Hindlimb muscle (tissue), 1 donor: ENCODE data around the gene C4BPB. TPM values are rescaled to one million over a fixed set of nuclear protein-coding genes. Genes with fewer than 3 reads are reported as not detected.
"Not testable (repeated sequence)": the region's sequence is repeated elsewhere in the genome, so short reads cannot be mapped to it uniquely, and the experiment has no call there.

ENCODE experiments used
- DNase-seq: peaks from one replicate; pipeline ENCODE4 v3.0.0-alpha.2; 2013
- polyA plus RNA-seq: library from polyadenylated mRNA; unstranded; fragments of 120-200 nt; gene quantifications from one replicate; pipeline ENCODE4 v1.2.1, GENCODE V29; 2013; ENCODE audit not compliant: insufficient read length

C4BPB gene, protein sequence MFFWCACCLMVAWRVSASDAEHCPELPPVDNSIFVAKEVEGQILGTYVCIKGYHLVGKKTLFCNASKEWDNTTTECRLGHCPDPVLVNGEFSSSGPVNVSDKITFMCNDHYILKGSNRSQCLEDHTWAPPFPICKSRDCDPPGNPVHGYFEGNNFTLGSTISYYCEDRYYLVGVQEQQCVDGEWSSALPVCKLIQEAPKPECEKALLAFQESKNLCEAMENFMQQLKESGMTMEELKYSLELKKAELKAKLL
- 0.10 TPM for polyA plus RNA-seq

DNA sequence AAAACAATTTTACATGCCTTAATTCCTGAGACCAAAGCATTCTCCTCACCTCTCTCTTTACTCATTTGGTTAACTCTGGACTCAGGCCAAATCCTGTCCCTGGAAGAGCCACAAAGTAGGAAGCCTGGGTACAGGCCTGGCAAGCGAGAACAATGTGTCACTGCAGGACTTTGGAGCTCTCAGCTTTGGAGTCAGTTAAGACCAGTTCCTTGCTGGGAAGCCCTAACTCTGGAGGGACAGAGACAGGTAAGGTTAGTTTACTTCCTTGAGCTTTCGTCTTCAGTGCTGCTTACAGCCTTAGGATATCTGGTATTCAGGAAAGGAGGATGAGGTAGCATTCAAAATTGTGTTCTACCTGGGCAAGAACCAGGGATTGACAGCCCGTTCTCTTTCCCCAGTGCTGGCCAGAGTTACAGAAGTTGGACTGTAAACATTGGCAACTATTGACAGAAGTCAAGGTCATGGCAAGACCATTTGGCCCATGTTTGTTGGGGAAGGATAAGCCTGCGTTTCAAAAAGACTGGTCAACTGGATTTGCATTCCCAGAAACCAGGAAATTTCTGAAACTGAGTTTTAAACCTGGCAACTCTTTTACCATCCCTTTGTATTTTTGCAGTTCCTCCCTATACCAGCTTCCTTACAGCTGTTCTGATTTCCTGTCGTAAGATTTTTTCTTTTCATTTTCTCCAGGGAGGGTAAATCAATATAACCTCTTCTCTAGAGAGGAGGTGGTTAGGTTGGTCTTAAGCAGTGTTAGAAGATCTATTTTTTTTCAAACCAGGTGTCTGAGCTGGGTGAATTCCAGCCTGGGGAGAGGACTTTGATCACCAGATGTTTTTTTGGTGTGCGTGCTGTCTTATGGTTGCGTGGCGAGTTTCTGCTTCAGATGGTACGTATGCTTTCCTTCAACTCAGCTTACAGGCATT is at the start of gene C4BPB:
C4BPB (plus strand) TSS at position 160 of the 926 bp plus-strand sequence; CDS start at position 832, 672 bp downstream.
- DNase-seq: no peak

DNA sequence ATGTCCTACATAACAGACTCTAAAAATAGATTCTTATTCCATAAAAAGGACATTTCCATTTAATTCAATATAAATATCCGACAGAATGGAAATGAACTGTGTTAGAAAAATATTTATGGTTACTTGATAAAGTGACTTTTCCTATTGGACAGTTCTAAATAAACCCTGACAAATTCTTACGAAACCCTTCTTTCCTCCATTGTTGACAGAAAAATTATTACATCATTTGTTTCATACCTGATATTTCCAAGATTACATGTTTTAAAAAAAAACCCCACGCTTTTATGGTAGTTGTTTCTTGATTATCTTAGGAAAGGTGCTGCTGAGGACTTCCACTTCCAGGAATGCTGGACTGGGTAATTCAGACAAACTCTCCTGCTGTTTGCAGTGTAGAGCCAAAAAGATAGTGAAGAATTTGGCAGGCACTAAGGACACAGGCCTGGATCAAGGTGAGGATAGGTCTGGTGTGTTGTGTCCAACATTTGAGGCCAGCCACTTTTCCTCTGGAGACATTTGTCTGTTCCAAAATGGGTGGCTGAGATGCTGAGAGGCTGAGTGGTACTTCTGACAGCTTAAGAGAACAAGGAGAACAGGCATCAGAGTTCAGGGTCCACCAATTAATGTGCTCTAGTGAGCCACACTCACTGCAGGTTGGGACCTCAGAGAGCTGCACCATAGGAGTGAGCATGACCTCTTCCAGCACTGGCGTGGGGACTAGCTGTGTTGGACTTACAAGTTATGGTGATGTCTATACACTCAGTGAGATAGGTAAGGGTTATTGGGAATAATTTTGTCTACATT is 49.1 kb upstream of the C4BPB start:
- DNase-seq: no peak

DNA sequence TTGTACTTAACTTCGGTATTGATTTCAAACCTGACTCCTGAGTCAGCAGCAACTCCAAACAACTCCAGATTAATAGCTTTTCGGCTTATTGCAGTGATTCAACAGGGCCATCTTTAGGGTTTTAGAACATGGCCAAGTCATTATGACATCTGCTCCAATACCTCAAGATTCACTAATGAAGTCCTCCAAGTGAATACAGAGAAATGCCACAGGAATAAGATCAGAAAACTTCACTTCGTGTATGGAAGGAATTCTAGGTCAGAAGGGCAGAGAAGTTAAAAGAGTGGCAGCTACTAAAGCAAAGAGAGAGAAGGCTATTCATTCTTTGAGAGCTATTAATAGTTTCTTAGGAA is 48.5 kb upstream of the C4BPB start:
- DNase-seq: no peak

DNA sequence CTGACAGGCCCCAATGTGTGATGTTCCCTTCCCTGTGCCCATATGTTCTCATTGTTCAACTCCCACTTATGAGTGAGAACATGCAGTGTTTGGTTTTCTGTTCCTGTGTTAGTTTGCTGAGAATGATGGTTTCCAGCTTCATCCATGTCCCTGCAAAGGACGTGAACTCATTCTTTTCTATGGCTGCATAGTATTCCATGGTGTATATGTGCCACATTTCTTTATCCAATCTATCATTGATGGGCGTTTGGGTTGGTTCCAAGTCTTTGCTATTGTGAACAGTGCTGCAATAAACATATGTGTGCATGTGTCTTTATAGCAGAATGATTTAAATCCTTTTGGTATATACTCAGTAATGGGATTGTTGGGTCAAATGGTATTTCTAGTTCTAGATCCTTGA is 47.3 kb upstream of the C4BPB start:
- DNase-seq: not testable (repeated sequence)

DNA sequence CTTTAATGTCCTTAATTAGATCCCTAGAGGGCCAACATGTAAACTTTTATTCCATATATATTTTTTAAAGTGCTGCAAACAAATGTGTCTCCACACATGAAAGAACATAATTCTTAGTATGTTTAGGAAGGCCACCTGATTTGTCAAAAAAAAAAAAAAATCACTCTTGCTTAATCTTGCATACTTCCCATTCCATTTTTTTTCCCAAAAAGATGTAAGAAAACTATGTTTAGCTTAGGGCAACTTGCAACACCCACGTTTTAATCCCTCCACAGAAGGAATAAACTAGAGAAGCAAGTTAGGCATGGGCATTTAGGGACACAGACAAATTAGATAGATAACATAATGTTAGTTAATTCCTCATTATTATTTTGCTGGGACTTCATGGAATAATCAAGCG is 43.2 kb upstream of the C4BPB start:
- DNase-seq: no peak

DNA sequence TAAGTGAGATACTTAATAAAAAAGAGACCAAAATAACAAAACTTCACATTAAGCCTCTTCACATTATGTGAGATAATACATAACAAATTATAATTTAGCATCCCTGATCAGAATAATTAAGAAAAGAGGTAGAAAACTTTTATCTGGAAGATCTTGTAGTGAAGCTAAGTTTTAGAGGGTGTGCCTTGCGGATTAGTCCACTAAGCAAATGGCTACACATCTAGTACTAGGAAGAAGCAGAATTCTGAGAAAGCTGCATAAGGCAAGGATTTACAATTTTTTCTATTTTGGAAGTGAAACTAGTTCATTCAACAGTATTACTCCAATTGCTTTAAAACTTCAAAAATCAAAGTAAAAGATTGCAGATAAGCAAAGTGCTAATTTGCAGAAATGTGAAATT is 41.2 kb upstream of the C4BPB start:
- no peak for DNase-seq

DNA sequence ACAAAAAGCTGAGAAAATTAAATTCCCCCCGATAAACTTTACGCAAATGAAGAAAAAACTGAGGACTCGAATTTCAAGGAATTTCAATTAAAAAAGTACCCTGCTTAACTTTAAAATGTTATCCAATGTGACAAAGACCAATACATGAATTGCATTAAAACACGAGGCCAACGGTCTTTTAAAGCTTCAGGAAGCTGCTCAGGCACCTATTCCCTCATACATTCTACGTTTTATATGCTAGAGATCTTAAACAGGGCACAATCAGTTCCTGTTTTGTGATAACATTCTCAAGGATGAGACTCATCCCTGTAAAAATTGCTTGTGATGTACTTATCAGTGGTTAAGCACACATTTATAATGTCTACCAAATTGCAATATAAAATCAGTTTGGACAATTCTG is 40.6 kb upstream of the C4BPB start:
- no peak for DNase-seq

DNA sequence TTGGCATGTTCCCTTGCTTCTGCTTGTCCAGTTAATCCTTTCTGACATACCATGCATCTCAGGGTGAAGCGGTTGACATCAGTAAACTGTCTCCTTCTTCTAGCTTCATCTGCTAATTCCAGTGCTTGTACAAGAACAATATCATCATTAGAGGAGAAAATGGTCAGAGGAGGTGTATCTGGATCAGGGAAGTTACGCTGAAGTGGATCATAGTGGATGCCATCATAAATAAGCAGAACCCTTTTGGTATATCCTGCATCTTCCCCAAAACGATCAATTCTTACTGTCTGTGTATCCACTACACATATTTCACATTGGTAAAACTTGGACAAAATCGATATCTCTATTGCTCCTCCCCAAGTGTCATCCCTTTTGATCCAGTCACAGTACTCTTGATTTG is 39.6 kb upstream of the C4BPB start:
- DNase-seq: no peak

DNA sequence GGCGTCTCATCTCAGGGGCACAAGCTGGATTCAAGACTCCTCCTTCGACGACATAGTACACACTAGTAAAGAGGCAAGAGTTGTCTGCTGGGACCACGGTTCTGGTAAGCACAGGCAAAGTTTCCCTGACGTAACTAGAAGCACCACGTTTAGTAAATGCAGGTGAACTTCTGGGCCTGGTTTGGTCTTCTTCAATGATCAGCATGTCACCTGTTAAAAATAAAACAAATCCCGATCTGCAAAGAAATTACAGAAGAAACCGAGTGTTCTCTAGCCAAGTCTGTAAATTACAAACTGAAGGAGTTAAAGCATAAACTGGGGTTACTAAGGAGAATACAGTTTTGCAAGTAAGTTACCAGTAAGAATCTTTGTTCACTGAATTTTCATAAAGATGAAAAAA is 39.1 kb upstream of the C4BPB start:
- no peak for DNase-seq

DNA sequence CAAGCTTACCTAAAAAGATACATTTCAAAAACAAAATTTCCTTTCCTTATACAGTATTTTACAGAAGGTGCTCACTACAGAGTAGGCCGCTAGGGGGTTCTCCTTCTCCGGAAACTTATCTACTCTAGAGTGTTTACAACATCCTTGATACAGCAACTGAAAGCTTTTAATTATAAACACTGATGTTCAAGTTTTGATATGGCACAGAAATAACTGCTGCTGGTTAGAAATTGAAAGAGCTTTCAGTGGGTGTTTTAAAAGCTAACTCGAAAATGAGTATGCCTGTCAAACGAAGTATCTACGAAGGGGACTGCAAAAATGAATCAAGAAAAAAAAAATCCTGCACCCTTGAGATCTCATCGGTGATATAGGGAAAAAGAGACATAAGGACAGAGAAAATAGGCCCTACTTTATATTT is 38.7 kb upstream of the C4BPB start:
- peak; percentile 34 for DNase-seq

DNA sequence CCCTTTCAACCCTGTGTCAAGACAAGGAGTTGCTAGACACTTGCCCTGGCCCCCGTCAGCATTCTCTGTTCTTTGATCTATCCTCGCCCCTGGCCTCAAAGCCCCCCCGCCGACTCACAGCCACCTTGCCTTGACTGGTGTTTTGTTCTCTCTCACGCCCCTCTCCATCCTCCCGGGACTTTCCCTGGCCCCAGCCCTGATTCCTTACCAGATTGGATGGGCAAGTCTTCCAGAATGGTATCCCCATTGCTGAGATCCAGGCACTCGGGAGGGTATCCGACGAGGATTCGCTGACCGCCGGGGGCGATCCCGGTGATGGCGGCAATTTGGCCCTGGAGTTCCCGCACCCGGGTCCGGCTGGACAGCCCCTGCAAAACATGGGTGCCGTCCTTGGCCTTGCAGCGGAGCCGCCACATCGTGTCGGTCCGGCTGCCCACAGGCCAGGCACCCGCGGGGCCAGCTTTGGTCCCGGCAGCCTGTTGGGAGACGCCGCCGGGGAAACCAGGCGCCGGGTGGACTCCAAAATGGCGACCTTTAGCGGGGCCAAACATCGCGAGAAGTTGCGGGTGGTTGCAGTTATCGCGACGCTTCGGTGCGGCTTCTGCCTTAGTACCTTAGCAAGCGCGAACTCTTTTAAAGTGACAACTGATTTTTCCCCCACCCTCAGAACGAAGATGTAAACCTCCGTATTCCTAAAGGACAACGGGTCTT is 38.0 kb upstream of the C4BPB start:
- peak; percentile 93 for DNase-seq

DNA sequence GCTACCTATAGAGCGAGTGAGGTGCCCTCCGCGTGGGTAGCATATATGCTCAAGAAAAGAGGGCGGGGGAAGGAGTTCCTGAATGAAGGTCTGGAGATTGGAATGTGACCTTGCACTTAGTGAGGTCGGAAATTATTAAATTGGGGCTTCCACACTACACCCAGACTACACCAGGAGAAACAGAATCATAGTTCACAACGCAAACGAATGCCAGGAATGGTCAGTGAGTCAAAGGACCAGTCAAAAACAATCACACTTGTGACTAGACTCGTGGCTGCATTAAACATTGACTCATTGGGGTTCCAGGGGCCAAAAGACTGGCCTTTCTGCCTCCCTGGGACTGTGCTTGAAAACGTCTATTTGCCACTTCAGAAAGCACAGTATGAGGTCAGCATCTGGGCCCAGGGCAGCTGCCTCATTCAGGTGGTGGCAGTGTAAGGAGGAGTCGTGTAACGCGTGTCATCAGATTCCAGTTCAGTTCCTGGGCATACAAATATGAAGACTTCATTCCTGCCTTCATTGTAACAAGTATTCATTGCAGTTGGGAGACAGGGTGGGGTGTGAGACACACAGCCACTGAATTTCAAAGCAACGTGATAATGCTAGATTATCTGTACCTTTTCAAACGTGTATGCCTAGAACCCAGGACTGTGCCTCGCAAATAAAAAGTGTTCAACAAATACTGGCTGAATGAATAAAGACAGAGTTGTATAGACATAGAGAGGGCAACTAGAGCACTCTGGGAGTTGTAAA is 37.3 kb upstream of the C4BPB start, which contains the start of gene YOD1:
YOD1 (minus strand) TSS at position 18 of the 753 bp plus-strand sequence. CDS start 178 bp downstream, outside the sequence.
- DNase-seq: no peak

DNA sequence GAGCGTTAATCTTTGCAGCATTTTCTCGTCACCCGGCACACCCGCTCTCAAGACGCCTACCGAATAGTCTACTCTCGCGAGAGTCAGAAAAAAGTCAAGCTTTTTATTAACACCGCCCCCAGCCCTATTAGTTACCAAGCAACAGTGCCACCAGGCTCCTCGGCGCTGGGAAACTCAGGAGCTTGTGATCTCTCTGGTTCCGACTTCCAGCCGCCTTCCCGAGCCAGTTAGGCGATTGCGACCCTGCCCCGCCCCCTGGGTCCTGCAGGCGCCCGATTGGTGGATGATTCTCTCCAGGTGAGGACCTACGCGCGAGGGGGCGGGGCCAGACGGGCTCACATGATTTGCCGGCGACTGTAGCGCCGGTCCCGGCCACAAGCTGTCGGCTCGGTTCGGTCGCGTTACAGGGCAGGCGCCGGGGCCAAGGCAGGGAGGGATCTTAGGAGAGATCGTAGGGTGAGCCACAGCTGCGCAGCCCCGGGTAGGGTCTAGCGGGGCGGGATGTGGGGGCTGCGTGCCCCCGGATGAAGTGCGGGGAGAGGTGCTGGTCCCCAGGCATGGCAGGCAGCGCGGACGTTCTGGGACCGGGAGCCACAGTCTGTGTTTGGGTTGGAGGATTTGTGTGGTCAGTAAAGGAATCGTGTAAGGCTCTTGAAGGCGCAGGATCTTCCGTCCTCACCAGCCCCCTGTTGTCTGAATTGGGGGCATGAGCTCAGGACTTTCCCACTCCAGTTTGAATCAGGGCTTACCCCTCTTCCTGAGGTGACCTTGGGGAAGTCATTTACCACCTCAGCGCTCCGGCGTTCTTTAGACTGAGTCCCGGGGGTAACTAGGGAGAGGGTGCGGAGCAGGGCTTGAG is 35.5 kb upstream of the C4BPB start, which contains the start of gene PFKFB2:
PFKFB2 (plus strand) TSS at position 365 of the 859 bp plus-strand sequence. CDS start 1,443 bp downstream, outside the sequence.
- DNase-seq: peak; percentile 88

DNA sequence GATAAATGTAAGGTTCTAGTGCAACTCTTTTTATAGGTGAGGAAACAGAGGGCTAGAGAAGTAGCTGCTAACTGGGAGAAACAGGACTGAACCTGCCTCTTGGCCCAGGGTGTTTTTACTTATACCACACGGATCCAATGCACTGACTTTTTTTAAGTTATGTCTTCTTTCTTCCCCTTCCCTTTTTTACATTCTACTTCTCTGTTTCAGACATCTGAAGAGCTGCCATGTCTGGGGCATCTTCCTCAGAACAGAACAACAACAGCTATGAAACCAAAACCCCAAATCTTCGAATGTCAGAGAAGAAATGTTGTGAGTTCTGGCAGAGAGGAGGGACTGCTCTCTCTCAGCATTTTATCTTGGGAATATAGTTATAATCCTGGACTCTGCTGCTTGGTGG is 34.2 kb upstream of the C4BPB start:
- DNase-seq: no peak

DNA sequence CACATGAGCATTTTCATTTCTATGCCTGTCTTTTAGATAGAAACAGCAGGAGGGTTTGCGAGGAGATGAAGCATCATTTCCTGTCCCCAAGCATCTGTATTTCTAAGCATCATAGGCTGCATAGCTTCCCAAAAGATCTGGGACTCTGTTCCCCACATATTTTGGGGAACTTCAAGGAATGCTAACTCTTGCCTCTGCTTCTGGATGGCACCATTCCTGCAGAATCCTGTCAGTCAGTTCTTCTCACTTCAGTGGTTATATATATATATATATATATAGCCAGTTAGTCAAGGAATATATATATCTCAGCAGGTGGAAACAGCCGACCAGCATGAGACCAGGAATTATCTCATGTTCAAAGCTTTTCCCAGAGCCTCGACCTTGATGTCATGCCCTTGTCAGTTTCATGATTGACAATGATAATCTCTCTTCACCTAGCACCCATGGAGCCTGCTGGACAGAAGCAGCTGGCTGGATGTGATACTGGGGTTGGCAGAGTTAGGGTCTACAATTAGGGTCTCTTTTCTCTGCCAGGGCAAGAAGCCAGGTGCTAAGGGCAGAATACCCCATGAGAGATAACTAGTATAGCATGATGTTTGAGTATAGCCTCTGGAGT is 33.2 kb upstream of the C4BPB start:
- no peak for DNase-seq

DNA sequence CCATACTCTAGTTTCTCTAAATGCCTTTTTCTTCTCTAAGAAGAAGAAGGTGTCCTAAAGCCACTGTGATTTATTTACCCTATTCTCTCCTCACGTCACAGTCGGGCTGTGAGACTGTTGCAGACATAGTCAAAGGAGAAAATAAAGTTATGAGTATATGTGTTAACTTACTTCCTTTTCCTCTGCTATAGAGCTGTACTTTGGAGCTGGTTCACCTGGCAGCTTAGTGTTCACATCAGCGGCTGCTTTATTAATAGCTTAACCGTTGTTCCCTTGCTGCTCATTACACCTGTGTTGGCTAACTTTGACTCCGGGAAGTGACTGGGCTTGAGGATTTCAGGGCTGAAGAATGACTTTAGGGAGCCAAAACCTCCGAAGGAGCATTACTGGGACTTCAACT is 32.0 kb upstream of the C4BPB start:
- DNase-seq: no peak

DNA sequence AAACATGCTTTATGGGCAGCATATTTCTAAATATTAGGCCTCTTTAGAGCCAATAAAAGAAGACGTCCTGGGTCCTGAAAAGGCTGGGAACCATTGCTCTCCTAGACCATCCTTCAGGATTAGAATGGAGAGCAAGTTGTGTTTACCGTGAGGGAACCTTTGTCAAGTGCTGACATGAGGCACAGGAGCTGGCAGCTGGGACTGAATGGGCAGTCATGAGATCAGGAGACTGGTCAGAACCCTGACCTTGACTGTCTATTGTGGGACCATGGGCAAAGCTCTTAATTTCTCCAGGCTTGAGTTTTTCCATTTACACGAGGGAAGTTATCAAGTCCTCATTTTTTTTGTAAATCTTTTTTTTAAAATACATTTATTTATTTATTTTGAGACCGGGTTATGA is 30.4 kb upstream of the C4BPB start:
- no peak for DNase-seq

DNA sequence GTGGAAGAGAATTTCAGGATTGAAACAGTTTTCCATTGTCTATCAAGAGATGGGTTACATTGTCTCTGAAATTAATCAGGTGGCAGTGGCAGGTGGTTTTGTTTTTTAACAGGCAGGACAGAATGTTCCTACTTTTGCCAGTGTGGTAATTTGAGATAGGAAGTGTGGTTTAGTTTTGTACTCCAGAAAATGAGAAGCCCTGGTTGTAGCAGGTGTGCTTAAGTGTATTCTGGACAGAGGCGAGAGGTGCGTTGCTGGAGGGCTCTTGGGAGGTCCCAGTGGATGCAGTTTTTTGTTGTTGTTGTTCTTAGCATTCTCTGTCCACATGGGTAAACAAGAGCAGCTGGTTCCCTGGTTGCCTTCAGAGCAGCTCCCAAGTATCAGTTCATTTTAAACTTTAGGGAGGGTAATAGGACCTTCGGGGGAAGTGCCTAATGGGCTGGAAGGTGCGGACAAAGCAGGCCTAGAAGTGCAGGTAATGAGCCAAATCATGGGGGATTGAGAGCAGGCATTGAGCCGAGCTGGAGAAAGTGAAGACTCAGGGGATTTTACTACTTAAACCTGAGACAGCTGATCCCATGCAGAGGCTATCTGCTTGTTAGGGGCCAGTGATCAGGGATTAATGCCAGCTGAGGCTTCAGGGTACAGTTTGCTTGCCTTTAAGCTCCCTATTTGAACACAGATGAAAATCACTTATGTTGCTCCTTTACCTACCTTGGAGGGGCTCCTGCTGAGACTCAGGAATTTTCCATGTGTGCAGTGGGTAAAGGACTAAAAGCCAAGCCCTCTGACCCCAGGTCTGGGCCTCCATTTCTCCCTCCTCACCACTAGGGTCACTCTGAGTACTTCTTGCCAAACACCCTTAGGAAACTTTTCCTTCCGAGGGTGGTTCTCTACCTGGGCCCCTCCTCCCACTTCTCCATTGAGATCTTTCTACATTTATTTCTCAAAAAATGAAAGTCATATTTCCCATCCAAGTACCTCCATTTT is 29.5 kb upstream of the C4BPB start:
- DNase-seq: no peak

DNA sequence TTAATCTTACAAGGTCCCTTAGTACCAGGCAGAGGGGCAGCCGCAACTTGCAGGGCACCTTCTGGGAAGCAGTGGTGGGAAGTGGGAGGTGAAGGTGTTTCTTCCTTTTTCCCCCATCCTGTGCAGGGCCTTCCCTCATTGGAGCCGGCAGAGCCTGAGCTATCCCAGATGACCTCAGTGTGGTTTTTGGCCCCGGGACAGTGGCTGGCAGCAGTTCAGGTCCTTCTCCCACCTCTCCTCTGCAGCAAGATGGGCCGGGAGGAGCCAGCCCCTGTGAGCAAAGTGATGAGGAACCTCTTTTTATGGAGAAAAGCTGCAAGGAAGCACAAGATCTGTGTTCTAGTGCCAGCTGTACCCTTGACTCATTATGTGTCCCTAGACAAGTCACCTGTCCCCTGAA is 28.8 kb upstream of the C4BPB start:
- DNase-seq: no peak
